Measurements from ENCODE around the gene DLG2. TPM values are rescaled to one million over a fixed set of nuclear protein-coding genes. Genes with fewer than 3 reads are reported as not detected.

DLG2 gene
- total RNA-seq, 1 experiment from 2014 or later = 17.5 TPM

DNA sequence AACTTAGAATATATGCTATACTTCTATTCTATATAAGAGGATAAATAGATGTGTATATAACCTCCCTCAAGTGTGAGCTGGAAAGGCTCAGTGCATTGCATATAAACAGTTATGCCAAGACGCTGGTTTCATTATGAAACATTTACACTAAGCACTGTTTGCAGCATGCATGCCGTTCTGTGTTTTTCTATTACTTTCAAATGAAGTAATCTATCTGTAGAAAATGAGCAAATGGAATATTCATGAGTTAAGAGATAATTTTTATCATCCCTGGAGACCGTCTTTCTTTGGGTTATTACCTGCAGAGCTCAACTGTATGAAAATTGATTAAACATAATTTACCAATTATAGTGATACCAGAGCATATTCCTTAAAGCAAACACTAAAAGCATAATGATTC, 1415.2 kb downstream of the DLG2 start:
- POLR2A ChIA-PET = no interaction called here
- ATAC-seq (no peak), DNase-seq (ENCODE audit: low spot score) (no peak)
- CTCF ChIA-PET = no interaction called here
- Mint-ChIP-seq H3K9me3 (no peaks in the 10 kb centered on the region), H3K27me3 (ENCODE audit: low read depth) (no peaks in the 10 kb centered on the region), H3K4me1 (no peaks in the 10 kb centered on the region), H3K27ac (no peak overlapping the region), H3K36me3 (no peaks in the 10 kb centered on the region), H3K4me3 (no peak overlapping the region)
- no peak for TF ChIP-seq GTF2I (CRISPR knock-in tag; conservative IDR thresholded peaks at IDR 0.05)
- no peak for TF ChIP-seq NFATC4 (CRISPR knock-in tag; IDR thresholded peaks at IDR 0.05)
- TF ChIP-seq SP1 (CRISPR knock-in tag; conservative IDR thresholded peaks at IDR 0.05) = no peak
- no peak for TF ChIP-seq IRF2 (CRISPR knock-in tag; IDR thresholded peaks at IDR 0.05; ENCODE audit: borderline replicate concordance, low read depth)
- TF ChIP-seq, protein P1, sequence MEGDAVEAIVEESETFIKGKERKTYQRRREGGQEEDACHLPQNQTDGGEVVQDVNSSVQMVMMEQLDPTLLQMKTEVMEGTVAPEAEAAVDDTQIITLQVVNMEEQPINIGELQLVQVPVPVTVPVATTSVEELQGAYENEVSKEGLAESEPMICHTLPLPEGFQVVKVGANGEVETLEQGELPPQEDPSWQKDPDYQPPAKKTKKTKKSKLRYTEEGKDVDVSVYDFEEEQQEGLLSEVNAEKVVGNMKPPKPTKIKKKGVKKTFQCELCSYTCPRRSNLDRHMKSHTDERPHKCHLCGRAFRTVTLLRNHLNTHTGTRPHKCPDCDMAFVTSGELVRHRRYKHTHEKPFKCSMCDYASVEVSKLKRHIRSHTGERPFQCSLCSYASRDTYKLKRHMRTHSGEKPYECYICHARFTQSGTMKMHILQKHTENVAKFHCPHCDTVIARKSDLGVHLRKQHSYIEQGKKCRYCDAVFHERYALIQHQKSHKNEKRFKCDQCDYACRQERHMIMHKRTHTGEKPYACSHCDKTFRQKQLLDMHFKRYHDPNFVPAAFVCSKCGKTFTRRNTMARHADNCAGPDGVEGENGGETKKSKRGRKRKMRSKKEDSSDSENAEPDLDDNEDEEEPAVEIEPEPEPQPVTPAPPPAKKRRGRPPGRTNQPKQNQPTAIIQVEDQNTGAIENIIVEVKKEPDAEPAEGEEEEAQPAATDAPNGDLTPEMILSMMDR (IDR thresholded peaks at IDR 0.05) = no peak
- TF ChIP-seq, protein P2, sequence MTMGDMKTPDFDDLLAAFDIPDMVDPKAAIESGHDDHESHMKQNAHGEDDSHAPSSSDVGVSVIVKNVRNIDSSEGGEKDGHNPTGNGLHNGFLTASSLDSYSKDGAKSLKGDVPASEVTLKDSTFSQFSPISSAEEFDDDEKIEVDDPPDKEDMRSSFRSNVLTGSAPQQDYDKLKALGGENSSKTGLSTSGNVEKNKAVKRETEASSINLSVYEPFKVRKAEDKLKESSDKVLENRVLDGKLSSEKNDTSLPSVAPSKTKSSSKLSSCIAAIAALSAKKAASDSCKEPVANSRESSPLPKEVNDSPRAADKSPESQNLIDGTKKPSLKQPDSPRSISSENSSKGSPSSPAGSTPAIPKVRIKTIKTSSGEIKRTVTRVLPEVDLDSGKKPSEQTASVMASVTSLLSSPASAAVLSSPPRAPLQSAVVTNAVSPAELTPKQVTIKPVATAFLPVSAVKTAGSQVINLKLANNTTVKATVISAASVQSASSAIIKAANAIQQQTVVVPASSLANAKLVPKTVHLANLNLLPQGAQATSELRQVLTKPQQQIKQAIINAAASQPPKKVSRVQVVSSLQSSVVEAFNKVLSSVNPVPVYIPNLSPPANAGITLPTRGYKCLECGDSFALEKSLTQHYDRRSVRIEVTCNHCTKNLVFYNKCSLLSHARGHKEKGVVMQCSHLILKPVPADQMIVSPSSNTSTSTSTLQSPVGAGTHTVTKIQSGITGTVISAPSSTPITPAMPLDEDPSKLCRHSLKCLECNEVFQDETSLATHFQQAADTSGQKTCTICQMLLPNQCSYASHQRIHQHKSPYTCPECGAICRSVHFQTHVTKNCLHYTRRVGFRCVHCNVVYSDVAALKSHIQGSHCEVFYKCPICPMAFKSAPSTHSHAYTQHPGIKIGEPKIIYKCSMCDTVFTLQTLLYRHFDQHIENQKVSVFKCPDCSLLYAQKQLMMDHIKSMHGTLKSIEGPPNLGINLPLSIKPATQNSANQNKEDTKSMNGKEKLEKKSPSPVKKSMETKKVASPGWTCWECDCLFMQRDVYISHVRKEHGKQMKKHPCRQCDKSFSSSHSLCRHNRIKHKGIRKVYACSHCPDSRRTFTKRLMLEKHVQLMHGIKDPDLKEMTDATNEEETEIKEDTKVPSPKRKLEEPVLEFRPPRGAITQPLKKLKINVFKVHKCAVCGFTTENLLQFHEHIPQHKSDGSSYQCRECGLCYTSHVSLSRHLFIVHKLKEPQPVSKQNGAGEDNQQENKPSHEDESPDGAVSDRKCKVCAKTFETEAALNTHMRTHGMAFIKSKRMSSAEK (CRISPR knock-in tag; IDR thresholded peaks at IDR 0.05; ENCODE audit: borderline replicate concordance) = no peak
- TF ChIP-seq NR1H2 (CRISPR knock-in tag; IDR thresholded peaks at IDR 0.05) = no peak
- TF ChIP-seq NR3C1 (CRISPR knock-in tag; conservative IDR thresholded peaks at IDR 0.05; ENCODE audit: low read depth) = no peak
- TF ChIP-seq, protein P3, sequence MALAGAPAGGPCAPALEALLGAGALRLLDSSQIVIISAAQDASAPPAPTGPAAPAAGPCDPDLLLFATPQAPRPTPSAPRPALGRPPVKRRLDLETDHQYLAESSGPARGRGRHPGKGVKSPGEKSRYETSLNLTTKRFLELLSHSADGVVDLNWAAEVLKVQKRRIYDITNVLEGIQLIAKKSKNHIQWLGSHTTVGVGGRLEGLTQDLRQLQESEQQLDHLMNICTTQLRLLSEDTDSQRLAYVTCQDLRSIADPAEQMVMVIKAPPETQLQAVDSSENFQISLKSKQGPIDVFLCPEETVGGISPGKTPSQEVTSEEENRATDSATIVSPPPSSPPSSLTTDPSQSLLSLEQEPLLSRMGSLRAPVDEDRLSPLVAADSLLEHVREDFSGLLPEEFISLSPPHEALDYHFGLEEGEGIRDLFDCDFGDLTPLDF (CRISPR knock-in tag; IDR thresholded peaks at IDR 0.05) = no peak
- no peak for TF ChIP-seq FOXK1 (CRISPR knock-in tag; IDR thresholded peaks at IDR 0.05)
- TF ChIP-seq ZNF671 (CRISPR knock-in tag; IDR thresholded peaks at IDR 0.05) = no peak
- TF ChIP-seq NFYB (CRISPR knock-in tag; conservative IDR thresholded peaks at IDR 0.05; ENCODE audit: low read depth) = no peak
- TF ChIP-seq, protein P4, sequence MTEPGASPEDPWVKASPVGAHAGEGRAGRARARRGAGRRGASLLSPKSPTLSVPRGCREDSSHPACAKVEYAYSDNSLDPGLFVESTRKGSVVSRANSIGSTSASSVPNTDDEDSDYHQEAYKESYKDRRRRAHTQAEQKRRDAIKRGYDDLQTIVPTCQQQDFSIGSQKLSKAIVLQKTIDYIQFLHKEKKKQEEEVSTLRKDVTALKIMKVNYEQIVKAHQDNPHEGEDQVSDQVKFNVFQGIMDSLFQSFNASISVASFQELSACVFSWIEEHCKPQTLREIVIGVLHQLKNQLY (CRISPR knock-in tag; IDR thresholded peaks at IDR 0.05) = no peak
- TF ChIP-seq, protein P5, sequence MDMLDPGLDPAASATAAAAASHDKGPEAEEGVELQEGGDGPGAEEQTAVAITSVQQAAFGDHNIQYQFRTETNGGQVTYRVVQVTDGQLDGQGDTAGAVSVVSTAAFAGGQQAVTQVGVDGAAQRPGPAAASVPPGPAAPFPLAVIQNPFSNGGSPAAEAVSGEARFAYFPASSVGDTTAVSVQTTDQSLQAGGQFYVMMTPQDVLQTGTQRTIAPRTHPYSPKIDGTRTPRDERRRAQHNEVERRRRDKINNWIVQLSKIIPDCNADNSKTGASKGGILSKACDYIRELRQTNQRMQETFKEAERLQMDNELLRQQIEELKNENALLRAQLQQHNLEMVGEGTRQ (CRISPR knock-in tag; IDR thresholded peaks at IDR 0.05) = no peak
- TF ChIP-seq, protein P6, sequence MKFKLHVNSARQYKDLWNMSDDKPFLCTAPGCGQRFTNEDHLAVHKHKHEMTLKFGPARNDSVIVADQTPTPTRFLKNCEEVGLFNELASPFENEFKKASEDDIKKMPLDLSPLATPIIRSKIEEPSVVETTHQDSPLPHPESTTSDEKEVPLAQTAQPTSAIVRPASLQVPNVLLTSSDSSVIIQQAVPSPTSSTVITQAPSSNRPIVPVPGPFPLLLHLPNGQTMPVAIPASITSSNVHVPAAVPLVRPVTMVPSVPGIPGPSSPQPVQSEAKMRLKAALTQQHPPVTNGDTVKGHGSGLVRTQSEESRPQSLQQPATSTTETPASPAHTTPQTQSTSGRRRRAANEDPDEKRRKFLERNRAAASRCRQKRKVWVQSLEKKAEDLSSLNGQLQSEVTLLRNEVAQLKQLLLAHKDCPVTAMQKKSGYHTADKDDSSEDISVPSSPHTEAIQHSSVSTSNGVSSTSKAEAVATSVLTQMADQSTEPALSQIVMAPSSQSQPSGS (CRISPR knock-in tag; IDR thresholded peaks at IDR 0.05; ENCODE audit: borderline replicate concordance, low read depth) = no peak

DNA sequence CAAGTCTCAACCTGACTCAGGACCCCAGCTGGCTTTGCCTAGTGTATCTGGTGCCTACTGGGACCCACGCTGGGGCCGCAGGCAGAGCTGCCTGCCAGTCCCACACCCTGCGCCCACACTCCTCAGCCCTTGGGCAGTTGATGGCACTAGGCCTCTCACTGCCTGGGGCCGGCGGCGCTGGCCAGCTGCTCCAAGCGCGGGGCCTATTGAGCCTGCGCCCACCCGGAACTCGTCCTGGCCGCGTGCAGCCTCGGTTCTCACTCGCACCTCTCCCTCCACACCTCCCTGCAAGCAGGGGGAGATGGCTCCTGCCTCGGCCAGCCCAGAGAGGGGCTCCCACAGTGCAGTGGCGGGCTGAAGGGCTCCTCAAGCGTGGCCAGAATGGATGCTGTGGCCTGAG, 1432.4 kb downstream of the DLG2 start:
- POLR2A ChIA-PET = no interaction called here
- H3K4me1 Mint-ChIP-seq = no peaks in the 10 kb centered on the region
- TF ChIP-seq, protein P7, sequence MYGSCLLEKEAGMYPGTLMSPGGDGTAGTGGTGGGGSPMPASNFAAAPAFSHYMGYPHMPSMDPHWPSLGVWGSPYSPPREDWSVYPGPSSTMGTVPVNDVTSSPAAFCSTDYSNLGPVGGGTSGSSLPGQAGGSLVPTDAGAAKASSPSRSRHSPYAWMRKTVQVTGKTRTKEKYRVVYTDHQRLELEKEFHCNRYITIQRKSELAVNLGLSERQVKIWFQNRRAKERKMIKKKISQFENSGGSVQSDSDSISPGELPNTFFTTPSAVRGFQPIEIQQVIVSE (CRISPR knock-in tag; IDR thresholded peaks at IDR 0.05; ENCODE audit: borderline replicate concordance) = no peak
- no peak for TF ChIP-seq HMGA2 (CRISPR knock-in tag; IDR thresholded peaks at IDR 0.05)
- no peak for TF ChIP-seq RORB (CRISPR knock-in tag; IDR thresholded peaks at IDR 0.05)
- TF ChIP-seq, protein P8, sequence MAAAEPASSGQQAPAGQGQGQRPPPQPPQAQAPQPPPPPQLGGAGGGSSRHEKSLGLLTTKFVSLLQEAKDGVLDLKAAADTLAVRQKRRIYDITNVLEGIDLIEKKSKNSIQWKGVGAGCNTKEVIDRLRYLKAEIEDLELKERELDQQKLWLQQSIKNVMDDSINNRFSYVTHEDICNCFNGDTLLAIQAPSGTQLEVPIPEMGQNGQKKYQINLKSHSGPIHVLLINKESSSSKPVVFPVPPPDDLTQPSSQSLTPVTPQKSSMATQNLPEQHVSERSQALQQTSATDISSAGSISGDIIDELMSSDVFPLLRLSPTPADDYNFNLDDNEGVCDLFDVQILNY (CRISPR knock-in tag; IDR thresholded peaks at IDR 0.05) = no peak
- no peak for TF ChIP-seq ZNF396 (CRISPR knock-in tag; IDR thresholded peaks at IDR 0.05; ENCODE audit: borderline replicate concordance)
- TF ChIP-seq NFE2L1 (CRISPR knock-in tag; IDR thresholded peaks at IDR 0.05) = no peak
- TF ChIP-seq, protein P9, sequence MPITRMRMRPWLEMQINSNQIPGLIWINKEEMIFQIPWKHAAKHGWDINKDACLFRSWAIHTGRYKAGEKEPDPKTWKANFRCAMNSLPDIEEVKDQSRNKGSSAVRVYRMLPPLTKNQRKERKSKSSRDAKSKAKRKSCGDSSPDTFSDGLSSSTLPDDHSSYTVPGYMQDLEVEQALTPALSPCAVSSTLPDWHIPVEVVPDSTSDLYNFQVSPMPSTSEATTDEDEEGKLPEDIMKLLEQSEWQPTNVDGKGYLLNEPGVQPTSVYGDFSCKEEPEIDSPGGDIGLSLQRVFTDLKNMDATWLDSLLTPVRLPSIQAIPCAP (CRISPR knock-in tag; IDR thresholded peaks at IDR 0.05) = no peak
- TF ChIP-seq, protein P10, sequence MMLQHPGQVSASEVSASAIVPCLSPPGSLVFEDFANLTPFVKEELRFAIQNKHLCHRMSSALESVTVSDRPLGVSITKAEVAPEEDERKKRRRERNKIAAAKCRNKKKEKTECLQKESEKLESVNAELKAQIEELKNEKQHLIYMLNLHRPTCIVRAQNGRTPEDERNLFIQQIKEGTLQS (CRISPR knock-in tag; conservative IDR thresholded peaks at IDR 0.05) = no peak

More for the DNA sequence above, 1432.4 kb downstream of the DLG2 start:
- Mint-ChIP-seq H3K9me3 (peaks cover 22% of the 10 kb centered on the region), H3K27me3 (ENCODE audit: low read depth) (no peaks in the 10 kb centered on the region), H3K4me3 (no peak overlapping the region), H3K36me3 (peaks cover 16% of the 10 kb centered on the region), H3K27ac (no peak overlapping the region)
- CTCF ChIA-PET = no interaction called here
- DNase-seq (ENCODE audit: low spot score) = no peak
- ATAC-seq = no peak

Data from WTC11 (cell line).